ENCODE results near the gene C10orf71. TPM values are rescaled to one million over a fixed set of nuclear protein-coding genes. Genes with fewer than 3 reads are reported as not detected.

The C10orf71 gene
- total RNA-seq, 1 experiment from 2014 or later = not detected

GRCh38 chr10:49284356-49284755, 14.6 kb upstream of the C10orf71 start:
- H3K4me1 ChIP-seq (ENCODE audit: low read length) = no peaks in the 10 kb centered on the region
- no peak overlapping the region for H3K4me3 ChIP-seq (ENCODE audit: low read length)
- no peaks in the 10 kb centered on the region for H3K9me3 ChIP-seq (ENCODE audit: low read length)
- H3K4me2 ChIP-seq (ENCODE audit: low read depth, low read length, poor library complexity, severe bottlenecking) = no peak overlapping the region
- H3K9me2 ChIP-seq (replicated peaks; ENCODE audit: insufficient read depth, low read length) = no peaks in the 10 kb centered on the region
- no peak overlapping the region for H3K9ac ChIP-seq (ENCODE audit: low read length)
- no peaks in the 10 kb centered on the region for H4K20me1 ChIP-seq (ENCODE audit: insufficient read depth, low read depth, low read length)
- H3K79me2 ChIP-seq (ENCODE audit: low read length) = no peaks in the 10 kb centered on the region
- H3K36me3 ChIP-seq (ENCODE audit: insufficient read depth, low read length) = no peaks in the 10 kb centered on the region
- no peak overlapping the region for H3K27ac ChIP-seq (ENCODE audit: low read length)
- H2AFZ ChIP-seq (ENCODE audit: low read length) = no peak overlapping the region
- no peak for DNase-seq
- H3K27me3 ChIP-seq (ENCODE audit: low read length) = no peaks in the 10 kb centered on the region; the same call in 1 of the 2 replicates

- H3K36me3 ChIP-seq (ENCODE audit: insufficient read depth, low read length) = no peaks in the 10 kb centered on the region
- H3K9me2 ChIP-seq (replicated peaks; ENCODE audit: insufficient read depth, low read length) = no peaks in the 10 kb centered on the region
- no peaks in the 10 kb centered on the region for H3K4me1 ChIP-seq (ENCODE audit: low read length)
- H3K4me2 ChIP-seq (ENCODE audit: low read depth, low read length, poor library complexity, severe bottlenecking) = no peak overlapping the region
- H3K27ac ChIP-seq (ENCODE audit: low read length) = no peak overlapping the region
- H4K20me1 ChIP-seq (ENCODE audit: insufficient read depth, low read depth, low read length) = no peaks in the 10 kb centered on the region
- no peaks in the 10 kb centered on the region for H3K79me2 ChIP-seq (ENCODE audit: low read length)
- no peak overlapping the region for H3K9ac ChIP-seq (ENCODE audit: low read length)
- no peaks in the 10 kb centered on the region for H3K9me3 ChIP-seq (ENCODE audit: low read length)
- no peak overlapping the region for H3K4me3 ChIP-seq (ENCODE audit: low read length)
- DNase-seq = no peak
- H2AFZ ChIP-seq (ENCODE audit: low read length) = no peak overlapping the region
- no peaks in the 10 kb centered on the region; the same call in 1 of the 2 replicates for H3K27me3 ChIP-seq (ENCODE audit: low read length)
These were observed 13.7 kb upstream of the C10orf71 start for GRCh38 chr10:49285232-49285631.

GRCh38 chr10:49286686-49287085, 12.3 kb upstream of the C10orf71 start:
- H3K27me3 ChIP-seq (ENCODE audit: low read length) = no peaks in the 10 kb centered on the region; the same call in 1 of the 2 replicates
- no peak for DNase-seq

DNA sequence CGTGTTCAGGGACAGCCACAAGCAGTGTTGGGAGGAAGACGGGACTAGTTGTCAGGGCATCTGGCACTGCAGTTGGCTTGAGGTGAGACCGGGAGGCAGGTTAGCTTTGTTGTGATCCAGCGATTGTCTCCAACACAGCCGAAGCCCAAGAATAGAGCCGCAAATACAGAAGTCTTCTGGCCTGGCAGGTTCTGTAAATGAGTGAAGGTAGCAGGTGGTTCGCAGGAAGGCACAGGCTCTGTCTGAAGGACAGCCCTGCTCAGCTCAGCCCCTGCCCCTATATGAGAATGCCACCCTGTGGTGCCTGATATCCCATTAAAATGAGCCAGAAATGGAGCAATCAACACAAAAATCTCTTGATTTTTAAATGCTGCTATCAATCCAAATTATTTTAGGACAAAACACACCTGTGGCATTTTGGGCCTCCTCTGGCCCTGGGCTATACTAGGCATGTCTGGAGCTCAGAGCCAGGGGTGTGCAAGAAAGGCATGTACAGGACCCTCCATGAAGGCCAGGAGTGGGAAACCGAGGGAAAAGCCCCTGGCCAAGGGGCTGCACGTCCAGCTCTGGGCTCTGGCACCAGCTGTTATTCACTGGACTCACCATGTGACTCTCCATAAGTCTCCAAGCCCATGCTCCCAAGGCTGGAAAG, 11.2 kb upstream of the C10orf71 start:
- no peak overlapping the region for H2AFZ ChIP-seq (ENCODE audit: low read length)
- no peaks in the 10 kb centered on the region for H3K79me2 ChIP-seq (ENCODE audit: low read length)
- no peaks in the 10 kb centered on the region for H3K9me3 ChIP-seq (ENCODE audit: low read length)
- no peak for DNase-seq
- H3K9ac ChIP-seq (ENCODE audit: low read length) = no peak overlapping the region
- no peaks in the 10 kb centered on the region; the same call in 1 of the 2 replicates for H3K27me3 ChIP-seq (ENCODE audit: low read length)
- H3K4me2 ChIP-seq (ENCODE audit: low read depth, low read length, poor library complexity, severe bottlenecking) = no peak overlapping the region
- no peaks in the 10 kb centered on the region for H3K36me3 ChIP-seq (ENCODE audit: insufficient read depth, low read length)
- no peaks in the 10 kb centered on the region for H3K4me1 ChIP-seq (ENCODE audit: low read length)
- H3K9me2 ChIP-seq (replicated peaks; ENCODE audit: insufficient read depth, low read length) = no peaks in the 10 kb centered on the region
- H3K4me3 ChIP-seq (ENCODE audit: low read length) = no peak overlapping the region
- H3K27ac ChIP-seq (ENCODE audit: low read length) = no peak overlapping the region
- no peaks in the 10 kb centered on the region for H4K20me1 ChIP-seq (ENCODE audit: insufficient read depth, low read depth, low read length)

More at GRCh38 chr10:49286686-49287085, 12.3 kb upstream of the C10orf71 start:
- Histone ChIP-seq H3K36me3 (ENCODE audit: insufficient read depth, low read length) (no peaks in the 10 kb centered on the region), H4K20me1 (ENCODE audit: insufficient read depth, low read depth, low read length) (no peaks in the 10 kb centered on the region), H3K9ac (ENCODE audit: low read length) (no peak overlapping the region), H3K4me1 (ENCODE audit: low read length) (no peaks in the 10 kb centered on the region), H3K9me2 (replicated peaks; ENCODE audit: insufficient read depth, low read length) (no peaks in the 10 kb centered on the region), H2AFZ (ENCODE audit: low read length) (no peak overlapping the region), H3K9me3 (ENCODE audit: low read length) (no peaks in the 10 kb centered on the region), H3K4me3 (ENCODE audit: low read length) (no peak overlapping the region), H3K4me2 (ENCODE audit: low read depth, low read length, poor library complexity, severe bottlenecking) (no peak overlapping the region), H3K27ac (ENCODE audit: low read length) (no peak overlapping the region), H3K79me2 (ENCODE audit: low read length) (no peaks in the 10 kb centered on the region)

- Histone ChIP-seq H3K27me3 (ENCODE audit: low read length) (no peaks in the 10 kb centered on the region; the same call in 1 of the 2 replicates), H3K36me3 (ENCODE audit: insufficient read depth, low read length) (no peaks in the 10 kb centered on the region), H4K20me1 (ENCODE audit: insufficient read depth, low read depth, low read length) (no peaks in the 10 kb centered on the region), H3K4me1 (ENCODE audit: low read length) (no peaks in the 10 kb centered on the region), H3K9me3 (ENCODE audit: low read length) (no peaks in the 10 kb centered on the region), H3K4me2 (ENCODE audit: low read depth, low read length, poor library complexity, severe bottlenecking) (no peak overlapping the region), H3K27ac (ENCODE audit: low read length) (no peak overlapping the region), H3K79me2 (ENCODE audit: low read length) (no peaks in the 10 kb centered on the region), H3K4me3 (ENCODE audit: low read length) (no peak overlapping the region), H3K9me2 (replicated peaks; ENCODE audit: insufficient read depth, low read length) (no peaks in the 10 kb centered on the region), H3K9ac (ENCODE audit: low read length) (no peak overlapping the region), H2AFZ (ENCODE audit: low read length) (no peak overlapping the region)
- no peak for DNase-seq
These were observed 10.5 kb upstream of the C10orf71 start for GRCh38 chr10:49288341-49289065.

GRCh38 chr10:49289480-49289879, 9.5 kb upstream of the C10orf71 start:
- no peaks in the 10 kb centered on the region for H3K9me2 ChIP-seq (replicated peaks; ENCODE audit: insufficient read depth, low read length)
- no peak overlapping the region for H3K27ac ChIP-seq (ENCODE audit: low read length)

GRCh38 chr10:49290131-49290530, 8.8 kb upstream of the C10orf71 start:
- no peaks in the 10 kb centered on the region for H4K20me1 ChIP-seq (ENCODE audit: insufficient read depth, low read depth, low read length)

More at GRCh38 chr10:49289480-49289879, 9.5 kb upstream of the C10orf71 start:
- DNase-seq = no peak
- H3K79me2 ChIP-seq (ENCODE audit: low read length) = no peaks in the 10 kb centered on the region
- H3K9ac ChIP-seq (ENCODE audit: low read length) = no peak overlapping the region
- no peak overlapping the region for H3K4me2 ChIP-seq (ENCODE audit: low read depth, low read length, poor library complexity, severe bottlenecking)
- no peaks in the 10 kb centered on the region; the same call in 1 of the 2 replicates for H3K27me3 ChIP-seq (ENCODE audit: low read length)
- H3K4me1 ChIP-seq (ENCODE audit: low read length) = no peaks in the 10 kb centered on the region
- H3K4me3 ChIP-seq (ENCODE audit: low read length) = no peak overlapping the region
- H2AFZ ChIP-seq (ENCODE audit: low read length) = no peak overlapping the region
- H4K20me1 ChIP-seq (ENCODE audit: insufficient read depth, low read depth, low read length) = no peaks in the 10 kb centered on the region
- no peaks in the 10 kb centered on the region for H3K9me3 ChIP-seq (ENCODE audit: low read length)
- H3K36me3 ChIP-seq (ENCODE audit: insufficient read depth, low read length) = no peaks in the 10 kb centered on the region

DNA sequence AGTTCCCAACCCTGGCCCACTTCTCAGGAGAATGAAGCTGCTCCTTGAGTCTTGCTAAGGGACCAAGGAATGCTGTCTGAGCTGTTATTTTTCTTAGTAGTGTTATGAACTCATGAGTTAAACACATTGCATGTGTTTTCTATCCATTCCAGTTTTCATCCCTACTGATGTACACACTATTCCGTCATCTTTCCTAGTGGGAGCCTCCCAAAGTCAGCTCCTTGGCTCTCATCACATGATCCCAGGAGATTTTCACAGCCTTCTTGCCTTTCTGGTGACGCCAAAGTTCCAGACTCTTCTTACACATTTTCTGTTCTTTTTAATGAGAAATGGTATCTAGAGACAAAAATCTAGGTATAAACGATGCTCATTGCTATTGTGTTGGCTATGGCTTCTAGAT, 8.4 kb upstream of the C10orf71 start:
- Histone ChIP-seq H3K79me2 (ENCODE audit: low read length) (no peaks in the 10 kb centered on the region), H3K9me2 (replicated peaks; ENCODE audit: insufficient read depth, low read length) (no peaks in the 10 kb centered on the region), H3K27ac (ENCODE audit: low read length) (no peak overlapping the region), H3K4me1 (ENCODE audit: low read length) (no peaks in the 10 kb centered on the region), H3K9ac (ENCODE audit: low read length) (no peak overlapping the region), H3K4me2 (ENCODE audit: low read depth, low read length, poor library complexity, severe bottlenecking) (no peak overlapping the region), H4K20me1 (ENCODE audit: insufficient read depth, low read depth, low read length) (no peaks in the 10 kb centered on the region), H3K9me3 (ENCODE audit: low read length) (no peaks in the 10 kb centered on the region), H3K27me3 (ENCODE audit: low read length) (no peaks in the 10 kb centered on the region), H3K36me3 (ENCODE audit: insufficient read depth, low read length) (no peaks in the 10 kb centered on the region), H3K4me3 (ENCODE audit: low read length) (no peak overlapping the region), H2AFZ (ENCODE audit: low read length) (no peak overlapping the region)
- DNase-seq = no peak

More at GRCh38 chr10:49290131-49290530, 8.8 kb upstream of the C10orf71 start:
- Histone ChIP-seq H3K4me1 (ENCODE audit: low read length) (no peaks in the 10 kb centered on the region), H3K9me3 (ENCODE audit: low read length) (no peaks in the 10 kb centered on the region), H3K9ac (ENCODE audit: low read length) (no peak overlapping the region), H3K9me2 (replicated peaks; ENCODE audit: insufficient read depth, low read length) (no peaks in the 10 kb centered on the region), H2AFZ (ENCODE audit: low read length) (no peak overlapping the region), H3K79me2 (ENCODE audit: low read length) (no peaks in the 10 kb centered on the region), H3K36me3 (ENCODE audit: insufficient read depth, low read length) (no peaks in the 10 kb centered on the region), H3K4me2 (ENCODE audit: low read depth, low read length, poor library complexity, severe bottlenecking) (no peak overlapping the region), H3K27ac (ENCODE audit: low read length) (no peak overlapping the region), H3K4me3 (ENCODE audit: low read length) (no peak overlapping the region), H3K27me3 (ENCODE audit: low read length) (no peaks in the 10 kb centered on the region; the same call in 1 of the 2 replicates)
- DNase-seq = no peak
